Activated B cell treated with CpG ODN at 0.5 μM for 24 hours (primary cell): ENCODE data around the gene CCDC83. TPM values are rescaled to one million over a fixed set of nuclear protein-coding genes. Genes with fewer than 3 reads are reported as not detected.

Experiments
- ATAC-seq: fragments of 200-7000 bp; cut with Tn5 transposase; one replicate; pipeline ENCODE4 v1.10.0; 2021; ENCODE audit warnings: low read depth, mild to moderate bottlenecking, moderate library complexity
- CTCF ChIA-PET: fragments of 350-600 bp; sonication (Branson Sonifier 250); formaldehyde crosslinking; loops from one replicate; lab custom pipeline; 2021; ENCODE audit warnings: antibody characterized with exemption; lab: Charles Lee
- POLR2A ChIA-PET: fragments of 350-600 bp; sonication (Branson Sonifier 250); formaldehyde crosslinking; loops from one replicate; lab custom pipeline; 2021; ENCODE audit warnings: antibody characterized with exemption; lab: Charles Lee
- DNase-seq: peaks from one replicate; pipeline ENCODE4 v3.0.0; 2022
- H3K27ac Mint-ChIP-seq: one replicate; pipeline ENCODE4 v1.8.0; 2020; ENCODE audit warnings: mixed read lengths
- H3K27me3 Mint-ChIP-seq: one replicate; pipeline ENCODE4 v1.8.0; 2021; ENCODE audit warnings: mixed read lengths
- H3K36me3 Mint-ChIP-seq: one replicate; pipeline ENCODE4 v1.8.0; 2021; ENCODE audit warnings: low read depth, mixed read lengths
- H3K4me1 Mint-ChIP-seq: one replicate; pipeline ENCODE4 v1.8.0; 2021; ENCODE audit warnings: mixed read lengths
- H3K4me3 Mint-ChIP-seq: one replicate; pipeline ENCODE4 v1.8.0; 2020; ENCODE audit warnings: mild to moderate bottlenecking, mixed read lengths
- H3K9me3 Mint-ChIP-seq: one replicate; pipeline ENCODE4 v1.8.0; 2020; ENCODE audit warnings: mixed read lengths
- CTCF ChIP-seq: fragments of 200-600 bp; IDR thresholded peaks from one replicate; pipeline ENCODE4 v1.8.0; 2022; ENCODE audit warnings: antibody characterized with exemption, mild to moderate bottlenecking
- intact Hi-C: fragments of 100-400 bp; cut with micrococcal nuclease; formaldehyde crosslinking; loops from one replicate; pipeline ENCODE4 v1.15.1; 2024
- total RNA-seq: library from RNA; stranded (reverse); gene quantifications from 2 replicates; pipeline ENCODE4 v1.2.3, GENCODE V29; 2022

Gene CCDC83
- total RNA-seq, 1 donor from 2014 or later, result not detected

GRCh38 chr11:85896876-85897275, 41.7 kb downstream of the CCDC83 start:
- Mint-ChIP-seq H3K27ac (no peak overlapping the region), H3K27me3 (peaks cover 2% of the 10 kb centered on the region), H3K4me1 (no peaks in the 10 kb centered on the region), H3K9me3 (no peaks in the 10 kb centered on the region), H3K4me3 (no peak overlapping the region), H3K36me3 (no peaks in the 10 kb centered on the region)
- TF ChIP-seq CTCF, result no peak
- CTCF ChIA-PET, result no interaction called here
- intact Hi-C loops, result no loop called here
- POLR2A ChIA-PET, result no interaction called here
- DNase-seq, result no peak
- no peak for ATAC-seq

GRCh38 chr11:85898456-85898855, 43.3 kb downstream of the CCDC83 start:
- H3K4me3 Mint-ChIP-seq, result no peak overlapping the region
- intact Hi-C loops, result no loop called here
- ATAC-seq, result no peak
- DNase-seq, result no peak
- TF ChIP-seq CTCF, result no peak
- H3K27me3 Mint-ChIP-seq, result peaks cover 2% of the 10 kb centered on the region
- POLR2A ChIA-PET, result no interaction called here
- no peaks in the 10 kb centered on the region for H3K4me1 Mint-ChIP-seq
- no peak overlapping the region for H3K27ac Mint-ChIP-seq
- H3K9me3 Mint-ChIP-seq, result no peaks in the 10 kb centered on the region
- H3K36me3 Mint-ChIP-seq, result no peaks in the 10 kb centered on the region
- CTCF ChIA-PET, result no interaction called here

GRCh38 chr11:85902353-85902752, 47.2 kb downstream of the CCDC83 start:
- Mint-ChIP-seq H3K4me1 (no peaks in the 10 kb centered on the region), H3K36me3 (no peaks in the 10 kb centered on the region), H3K27me3 (no peaks in the 10 kb centered on the region), H3K9me3 (no peaks in the 10 kb centered on the region), H3K27ac (no peak overlapping the region), H3K4me3 (no peak overlapping the region)
- intact Hi-C loops, result no loop called here
- CTCF ChIA-PET, result no interaction called here
- DNase-seq (no peak), ATAC-seq (no peak)
- TF ChIP-seq CTCF, result no peak
- POLR2A ChIA-PET, result no interaction called here

GRCh38 chr11:85903406-85903805, 48.2 kb downstream of the CCDC83 start:
- intact Hi-C loops, result no loop called here
- Mint-ChIP-seq H3K4me1 (no peaks in the 10 kb centered on the region), H3K27me3 (no peaks in the 10 kb centered on the region), H3K36me3 (no peaks in the 10 kb centered on the region), H3K27ac (no peak overlapping the region), H3K9me3 (no peaks in the 10 kb centered on the region), H3K4me3 (no peak overlapping the region)
- no peak for ATAC-seq
- CTCF ChIA-PET, result no interaction called here
- TF ChIP-seq CTCF, result no peak
- DNase-seq, result no peak
- POLR2A ChIA-PET, result interaction anchor here (0.6 kb wide), 1 partner anchor 102 kb away, joined by 4 read pairs; no protein-coding TSS in a partner anchor

GRCh38 chr11:85903811-85904210, 48.6 kb downstream of the CCDC83 start:
- intact Hi-C loops, result no loop called here
- H3K4me1 Mint-ChIP-seq, result no peaks in the 10 kb centered on the region
- no peaks in the 10 kb centered on the region for H3K27me3 Mint-ChIP-seq

More at GRCh38 chr11:85903811-85904210, 48.6 kb downstream of the CCDC83 start:
- CTCF ChIA-PET, result no interaction called here
- no peaks in the 10 kb centered on the region for H3K9me3 Mint-ChIP-seq
- ATAC-seq (no peak), DNase-seq (no peak)
- no peak overlapping the region for H3K4me3 Mint-ChIP-seq
- POLR2A ChIA-PET, result no interaction called here
- TF ChIP-seq CTCF, result no peak
- H3K36me3 Mint-ChIP-seq, result no peaks in the 10 kb centered on the region
- H3K27ac Mint-ChIP-seq, result no peak overlapping the region
